GM23248 (cell line): ENCODE data around the gene CCND2.

Experiments used
- EZH2 ChIP-seq: fragments of 200-600 bp; sonication (generic); IDR thresholded peaks from 2 replicates; pipeline ENCODE4 v1.6.1; 2018; ENCODE audit warnings: antibody characterized with exemption, mild to moderate bottlenecking; ENCODE audit not compliant: insufficient read depth, poor library complexity, severe bottlenecking
- EZH2phosphoT487 ChIP-seq: fragments of 200-600 bp; sonication (generic); IDR thresholded peaks from 2 replicates; pipeline ENCODE4 v1.6.1; 2018; ENCODE audit warnings: antibody characterized with exemption, moderate library complexity, mild to moderate bottlenecking, low read depth; ENCODE audit not compliant: insufficient read depth

- TF ChIP-seq EZH2 (no peak), EZH2phosphoT487 (no peak)
These were observed 4.3 kb downstream of the CCND2 start for GRCh38 chr12:4277857-4278256.
